HG03460 (cell line): ENCODE results near the gene KRTAP12-2.

ENCODE experiments used
- ATAC-seq: cut with Tn5 transposase; IDR thresholded peaks from one replicate; pipeline ENCODE4 v1.9.1; 2021; ENCODE audit not compliant: unreplicated experiment

The KRTAP12-2 gene, protein sequence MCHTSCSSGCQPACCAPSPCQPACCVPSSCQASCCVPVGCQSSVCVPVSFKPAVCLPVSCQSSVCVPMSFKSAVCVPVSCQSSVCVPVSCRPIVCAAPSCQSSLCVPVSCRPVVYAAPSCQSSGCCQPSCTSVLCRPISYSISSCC

DNA sequence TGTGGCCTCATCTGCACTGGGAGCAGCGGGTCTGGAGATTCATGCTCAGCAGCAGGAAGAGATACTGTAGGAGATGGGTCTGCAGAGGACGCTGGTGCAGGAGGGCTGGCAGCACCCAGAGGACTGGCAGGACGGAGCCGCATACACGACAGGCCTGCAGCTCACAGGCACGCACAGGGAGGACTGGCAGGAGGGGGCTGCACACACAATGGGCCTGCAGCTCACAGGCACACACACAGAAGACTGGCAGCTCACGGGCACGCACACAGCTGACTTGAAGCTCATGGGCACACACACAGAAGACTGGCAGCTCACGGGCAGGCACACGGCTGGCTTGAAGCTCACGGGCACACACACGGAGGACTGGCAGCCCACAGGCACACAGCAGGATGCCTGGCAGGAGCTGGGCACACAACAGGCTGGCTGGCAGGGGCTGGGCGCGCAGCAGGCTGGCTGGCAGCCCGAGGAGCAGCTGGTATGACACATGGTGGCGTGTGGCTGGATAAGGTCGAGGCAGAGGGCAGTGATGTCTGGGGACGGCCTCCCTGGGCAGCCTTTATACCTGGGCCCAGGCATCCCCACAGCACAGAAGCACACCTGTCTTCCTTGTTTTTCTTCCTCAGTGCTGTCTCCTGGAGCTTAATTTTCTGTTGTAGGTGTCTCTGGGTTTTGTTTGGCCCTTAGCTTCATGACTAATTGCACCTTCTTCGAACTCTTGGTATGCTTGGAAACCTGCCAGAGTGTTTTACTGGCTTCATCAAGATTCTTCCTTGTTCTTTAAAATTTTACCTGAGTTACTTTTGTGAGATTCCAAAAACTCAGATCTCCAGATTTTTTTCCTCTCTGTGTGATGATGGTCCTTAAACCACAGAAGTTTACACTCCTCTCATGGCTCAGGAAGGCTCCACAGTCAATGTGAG is at the start of gene KRTAP12-2:
Gene KRTAP12-2, minus strand, starts transcription at position 527 of the 920 bp plus-strand sequence. Its CDS starts 41 bp downstream, at position 486.
- no peak for ATAC-seq

DNA sequence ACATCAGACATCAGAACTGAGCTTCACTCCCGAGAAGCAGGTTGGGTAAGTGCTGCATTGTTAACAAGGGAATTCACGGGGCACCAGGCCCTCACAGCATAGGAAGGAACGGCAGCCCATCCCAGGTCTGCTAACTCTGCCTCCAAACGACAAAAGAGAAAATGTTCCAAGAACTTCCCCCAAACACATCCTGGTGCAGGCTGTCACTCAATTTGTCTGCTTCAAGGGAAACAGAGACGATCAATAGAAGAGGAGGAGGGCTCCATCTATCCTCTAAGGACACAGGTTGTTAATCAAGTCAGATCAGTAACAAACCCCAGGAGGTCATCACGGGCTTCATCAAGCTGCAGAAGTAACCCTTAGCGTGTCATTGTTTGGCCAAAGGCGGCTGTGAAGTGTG is 48.2 kb upstream of the KRTAP12-2 start:
- ATAC-seq = no peak

DNA sequence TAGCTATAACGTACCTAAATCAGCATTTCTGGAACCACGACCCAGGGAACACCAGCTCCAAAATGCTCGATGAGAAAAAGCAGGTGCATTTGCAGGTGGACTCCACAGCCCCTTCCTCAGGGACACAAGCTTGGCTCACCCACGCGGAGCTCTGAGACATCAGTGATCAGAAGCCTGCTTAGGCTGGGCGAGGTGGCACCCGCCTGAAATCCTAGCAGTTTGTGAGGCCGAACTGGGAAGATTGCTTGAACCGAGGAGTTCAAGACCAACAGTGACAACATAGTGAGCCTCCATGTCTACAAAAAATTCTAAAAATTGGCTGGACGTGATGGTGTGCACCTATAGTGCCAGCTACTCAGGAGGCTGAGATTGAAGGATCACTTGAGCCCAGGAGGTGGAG is 47.1 kb upstream of the KRTAP12-2 start:
- ATAC-seq = no peak

DNA sequence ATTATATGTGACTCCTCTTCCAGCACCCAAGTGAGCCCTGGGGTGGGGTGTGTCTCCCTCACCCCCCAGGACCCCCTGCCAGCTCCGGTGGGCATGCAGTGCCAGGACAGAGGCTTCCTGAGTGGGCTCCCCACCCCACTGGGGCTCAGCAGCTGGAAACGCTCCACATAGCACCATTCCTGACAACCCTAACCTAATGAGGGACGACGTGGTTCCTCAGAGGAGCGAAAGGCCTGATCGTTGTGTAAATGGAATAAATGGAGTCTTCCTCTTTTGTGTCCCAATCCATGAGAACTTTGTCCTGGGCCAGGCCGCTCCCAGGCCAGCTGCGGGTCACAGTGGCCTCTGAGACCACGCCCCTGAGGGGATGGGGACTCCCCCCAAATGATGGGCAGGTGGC is 46.4 kb upstream of the KRTAP12-2 start:
- no peak for ATAC-seq

DNA sequence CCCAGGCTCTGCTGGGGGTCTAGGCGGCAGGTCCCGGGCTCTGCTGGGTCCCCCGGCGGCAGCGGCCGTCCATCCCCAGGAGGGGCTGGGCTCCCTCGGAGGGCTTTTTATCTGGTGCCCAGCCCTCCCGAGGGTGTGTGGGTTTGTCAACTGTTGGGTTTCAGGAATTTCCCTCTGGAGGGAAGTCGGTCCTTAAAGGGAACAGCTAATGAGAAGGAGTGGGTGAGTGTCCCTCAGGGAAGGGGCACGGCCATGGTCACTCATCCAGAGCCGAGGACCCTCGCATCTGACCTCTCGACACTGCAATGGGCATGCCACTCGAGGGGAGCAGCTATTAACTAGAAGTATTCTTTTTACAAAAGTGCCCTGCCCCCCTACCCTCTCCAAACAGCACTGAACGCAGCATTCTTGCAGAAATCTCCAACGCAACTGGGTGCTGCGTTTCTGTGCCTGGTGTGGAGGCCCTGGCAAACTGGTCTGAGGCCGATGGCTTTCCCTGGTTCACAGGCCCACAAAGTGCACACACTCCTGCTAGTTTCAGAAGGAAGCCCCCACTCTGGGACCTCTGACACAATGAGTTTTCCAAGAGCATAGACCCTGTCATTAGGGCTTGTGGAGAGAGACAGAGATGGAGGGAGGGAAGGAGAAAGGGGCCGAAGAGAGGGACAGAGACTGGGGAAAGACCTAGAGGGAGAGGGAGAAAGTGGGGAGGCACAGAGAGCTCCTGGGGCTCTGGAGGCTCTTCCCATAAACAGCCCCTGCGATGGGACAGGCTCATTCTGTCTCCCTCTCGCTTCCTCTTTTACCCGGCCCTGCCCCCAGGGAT is 45.7 kb upstream of the KRTAP12-2 start:
- no peak for ATAC-seq

DNA sequence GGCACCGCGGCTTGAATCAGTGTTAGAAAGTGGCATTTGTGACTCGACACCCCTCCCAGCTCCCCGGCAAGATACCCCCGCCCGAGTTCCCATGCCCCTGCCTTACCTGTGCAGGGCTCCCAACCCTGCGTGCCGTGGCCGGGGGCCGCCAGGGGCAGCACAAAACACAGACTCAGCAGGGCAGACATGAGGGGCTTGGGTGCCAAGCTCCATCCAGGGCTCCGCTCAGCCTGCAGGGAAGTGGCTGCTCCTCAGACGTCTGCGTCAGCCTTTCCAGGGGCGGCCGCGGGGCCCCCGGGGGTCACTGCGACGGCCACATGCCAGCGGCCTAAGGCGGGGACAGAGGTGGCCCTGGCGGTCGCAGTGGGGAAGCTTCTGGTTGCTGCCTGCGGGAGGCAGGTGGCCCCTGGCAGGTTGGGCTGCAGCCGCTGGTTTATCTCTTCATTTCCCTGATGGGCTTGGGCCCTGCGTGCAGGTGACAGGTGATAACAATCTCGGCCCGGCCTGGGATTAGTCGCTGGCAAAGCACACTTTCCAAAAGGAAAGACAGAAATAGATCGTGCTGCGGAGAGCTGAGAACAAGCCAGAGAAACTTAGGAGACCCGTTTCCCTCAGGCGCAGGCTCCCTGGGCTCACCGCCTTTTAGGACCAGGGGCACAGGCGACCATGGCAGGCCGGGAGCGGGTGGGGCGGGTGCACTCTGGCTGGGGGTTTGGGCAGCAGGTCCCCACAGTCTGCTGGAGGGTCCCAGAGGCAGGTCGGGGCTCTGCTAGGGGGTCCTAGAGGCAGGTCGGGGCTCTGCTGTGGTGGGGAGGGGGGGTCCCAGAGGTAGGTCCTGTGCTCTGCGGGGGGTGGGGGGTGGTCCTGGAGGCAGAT is 44.8 kb upstream of the KRTAP12-2 start, which contains the start of gene TSPEAR:
Gene TSPEAR, minus strand, starts transcription at position 246 of the 876 bp plus-strand sequence. Its CDS starts 58 bp downstream, at position 188.
- ATAC-seq = no peak

DNA sequence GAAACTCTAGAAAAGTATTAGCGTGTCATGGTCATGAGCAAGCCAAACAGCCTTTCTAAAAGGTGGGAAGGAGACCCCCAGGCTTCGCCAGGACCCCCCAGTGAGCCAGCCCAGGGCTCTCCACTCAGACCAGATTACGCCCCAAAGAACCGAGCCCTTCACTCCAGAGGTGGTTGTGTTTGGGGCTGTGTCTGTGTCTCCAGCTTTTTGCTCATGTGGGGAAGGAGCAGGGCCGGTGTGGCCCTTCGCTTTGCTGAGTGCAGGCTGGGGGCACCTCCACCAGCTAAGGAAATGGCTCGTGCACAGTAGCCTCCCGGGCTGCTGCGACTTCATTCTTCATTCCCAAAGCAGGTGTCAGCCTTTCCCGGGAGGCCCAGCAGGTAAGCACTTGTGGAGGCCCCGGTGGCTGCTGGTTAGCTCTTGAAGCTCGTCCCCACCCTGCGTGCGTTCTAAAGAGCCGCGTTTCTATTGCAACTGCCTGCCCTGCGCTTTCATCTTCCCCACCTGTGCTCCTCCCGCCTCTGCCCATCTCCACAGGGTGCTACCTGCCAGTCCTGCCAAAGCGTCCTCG is 44.1 kb upstream of the KRTAP12-2 start:
- no peak for ATAC-seq

DNA sequence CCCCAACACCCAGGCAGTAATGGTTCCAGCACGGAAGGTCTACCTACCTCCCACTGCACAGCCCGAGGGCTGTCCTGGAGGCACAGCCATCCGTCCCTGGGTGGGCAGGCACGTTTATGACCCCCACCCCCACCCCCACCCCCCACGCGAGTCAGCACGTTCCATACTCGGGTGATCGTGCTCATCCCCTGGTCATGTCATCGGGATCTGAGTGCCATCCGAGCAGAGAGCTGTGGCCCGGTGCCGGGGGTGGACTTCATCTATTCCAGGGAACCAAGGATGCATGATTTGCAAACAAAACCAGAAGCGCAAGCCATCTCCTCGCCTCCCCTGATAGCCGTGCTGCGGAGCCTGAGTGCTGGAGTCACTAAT is 43.6 kb upstream of the KRTAP12-2 start:
- no peak for ATAC-seq

DNA sequence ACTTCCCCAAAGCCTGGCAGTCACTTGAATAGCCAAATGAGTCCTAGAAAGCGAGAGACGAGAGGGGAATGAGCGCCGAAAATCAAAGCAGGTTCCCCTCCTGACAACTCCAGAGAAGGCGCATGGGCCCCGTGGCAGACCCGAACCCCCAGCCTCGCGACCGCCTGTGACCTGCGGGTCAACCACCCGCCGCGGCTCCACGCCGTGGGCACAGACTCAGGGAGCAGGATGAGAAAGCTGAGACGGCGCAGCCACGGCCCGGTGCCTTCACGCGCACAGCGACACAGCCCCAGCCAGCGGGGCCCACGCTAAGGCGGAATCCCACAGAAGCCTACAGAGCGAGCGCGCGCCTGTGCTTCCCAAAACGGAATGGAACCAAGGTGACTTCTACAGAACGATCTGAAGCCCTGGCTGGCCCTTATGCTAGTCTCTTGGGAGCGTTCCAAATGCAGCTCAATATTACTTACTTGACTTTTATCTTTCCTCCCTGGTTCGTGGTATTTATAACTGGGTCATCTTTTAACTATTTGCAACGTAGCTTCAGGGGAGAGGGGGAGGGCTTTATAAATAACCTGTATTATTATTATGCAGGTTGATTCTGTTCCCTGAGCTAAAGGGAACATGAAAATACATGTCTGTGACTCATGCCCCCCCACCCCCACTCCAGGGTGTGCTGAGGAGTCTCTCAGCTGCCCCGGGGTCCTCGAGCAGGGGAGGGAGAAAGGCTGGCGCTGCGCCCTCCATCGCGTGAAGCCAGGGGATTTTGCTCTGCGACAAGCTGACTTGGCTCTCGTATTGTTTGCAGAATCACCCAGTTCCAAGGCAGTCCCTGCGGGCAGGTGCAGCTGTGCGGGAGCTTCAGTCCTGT is 42.9 kb upstream of the KRTAP12-2 start:
- ATAC-seq = no peak

DNA sequence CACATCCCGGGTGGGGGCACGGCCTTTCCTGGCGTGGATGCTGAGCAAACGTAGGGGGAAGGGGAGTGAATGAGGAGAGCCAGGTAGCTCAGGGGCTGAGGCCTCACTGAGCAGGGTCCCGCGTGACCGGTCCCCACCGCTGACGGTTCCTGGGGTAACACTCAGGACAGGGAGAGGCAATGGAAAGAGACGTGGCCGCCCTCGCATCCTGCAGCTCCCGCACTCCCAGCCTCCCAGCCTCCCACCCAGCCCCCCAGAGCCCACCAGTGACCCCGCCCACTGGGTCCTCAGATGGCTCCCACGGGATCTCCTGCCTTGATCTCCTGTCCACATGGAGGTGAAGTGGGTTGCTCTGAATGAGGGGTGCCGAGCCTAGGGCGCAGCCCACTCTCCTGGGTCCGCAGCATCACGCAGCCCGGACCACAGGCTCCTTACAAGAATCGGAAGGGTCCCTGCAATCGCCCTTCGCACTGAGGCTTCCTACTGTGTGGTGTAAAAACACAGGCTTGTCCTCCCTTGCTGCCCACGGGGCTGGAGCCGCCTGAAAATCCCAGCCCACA is 42.2 kb upstream of the KRTAP12-2 start:
- ATAC-seq = no peak

DNA sequence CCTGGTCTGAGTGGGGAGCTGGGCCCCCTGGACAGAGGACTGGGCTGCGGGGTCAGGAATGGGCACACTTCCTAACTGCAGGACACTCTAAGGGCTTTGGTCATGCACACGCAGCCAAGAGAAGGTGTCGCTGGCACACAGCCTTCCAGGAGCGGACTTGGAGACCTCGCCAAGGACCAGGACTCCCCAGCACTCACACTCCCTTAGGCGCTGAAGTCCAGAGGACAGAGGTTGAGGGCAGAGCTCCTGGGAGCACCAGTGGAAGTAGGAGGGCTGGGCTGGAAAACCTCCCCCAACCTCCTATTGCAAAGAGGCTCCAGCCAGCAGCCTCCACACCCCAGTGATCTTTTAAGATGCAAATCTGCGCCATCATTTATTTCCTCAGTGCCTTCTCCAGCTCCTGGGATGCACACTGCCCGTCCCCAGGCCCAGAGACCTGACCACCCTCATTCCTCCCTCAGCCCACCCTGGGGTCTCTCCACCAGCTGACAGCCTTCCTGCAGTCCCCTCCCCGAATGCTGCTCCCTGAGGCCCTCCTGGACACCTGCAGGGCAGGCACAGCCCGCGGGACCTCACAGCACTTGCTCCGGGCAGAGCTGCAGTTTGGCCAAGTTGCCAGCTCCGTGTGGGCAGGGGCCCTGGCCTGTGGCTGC is 41.6 kb upstream of the KRTAP12-2 start:
- ATAC-seq = no peak

DNA sequence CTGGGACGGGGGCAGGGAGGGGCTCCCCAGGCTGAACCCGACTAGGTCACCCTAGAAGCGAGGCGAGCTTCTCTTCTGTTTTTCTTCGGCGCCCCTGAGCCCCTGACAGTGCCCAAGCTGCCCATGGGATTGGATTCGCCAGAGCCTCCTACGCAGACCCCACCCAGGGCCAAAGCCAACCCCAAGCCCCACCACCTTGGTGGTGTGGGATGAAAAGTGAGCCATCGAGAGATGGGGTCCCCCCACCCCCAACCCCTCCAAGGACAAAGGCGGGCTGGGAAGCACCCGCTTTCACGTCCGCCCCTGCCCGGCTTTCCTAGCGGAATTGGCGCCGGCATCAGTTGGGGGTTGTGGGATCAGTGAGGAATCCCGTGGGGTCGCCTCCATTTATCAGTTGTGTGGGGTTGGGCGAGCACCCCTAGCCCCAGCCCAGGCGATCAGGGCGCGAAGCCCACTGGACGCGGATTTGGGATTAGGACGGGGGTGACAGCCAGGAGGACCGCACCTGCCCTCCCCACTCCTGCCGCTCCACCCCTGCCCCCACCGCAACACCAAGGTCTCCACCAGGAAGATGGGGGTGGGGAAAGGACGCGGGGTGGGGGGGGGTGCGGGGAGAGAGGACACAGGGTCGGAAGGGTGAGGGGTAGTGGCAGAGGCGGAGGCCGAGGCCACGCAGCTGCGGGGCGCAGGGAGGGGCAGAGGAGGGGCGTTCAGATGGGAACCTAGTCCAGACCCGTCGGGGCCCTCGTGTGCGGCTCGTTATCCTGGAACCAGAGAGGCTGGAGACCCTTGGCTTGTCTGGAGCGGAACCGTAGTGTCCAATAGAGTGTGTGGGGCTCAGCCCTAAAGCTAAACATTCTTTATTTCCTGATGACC is 40.2 kb upstream of the KRTAP12-2 start:
- no peak for ATAC-seq

DNA sequence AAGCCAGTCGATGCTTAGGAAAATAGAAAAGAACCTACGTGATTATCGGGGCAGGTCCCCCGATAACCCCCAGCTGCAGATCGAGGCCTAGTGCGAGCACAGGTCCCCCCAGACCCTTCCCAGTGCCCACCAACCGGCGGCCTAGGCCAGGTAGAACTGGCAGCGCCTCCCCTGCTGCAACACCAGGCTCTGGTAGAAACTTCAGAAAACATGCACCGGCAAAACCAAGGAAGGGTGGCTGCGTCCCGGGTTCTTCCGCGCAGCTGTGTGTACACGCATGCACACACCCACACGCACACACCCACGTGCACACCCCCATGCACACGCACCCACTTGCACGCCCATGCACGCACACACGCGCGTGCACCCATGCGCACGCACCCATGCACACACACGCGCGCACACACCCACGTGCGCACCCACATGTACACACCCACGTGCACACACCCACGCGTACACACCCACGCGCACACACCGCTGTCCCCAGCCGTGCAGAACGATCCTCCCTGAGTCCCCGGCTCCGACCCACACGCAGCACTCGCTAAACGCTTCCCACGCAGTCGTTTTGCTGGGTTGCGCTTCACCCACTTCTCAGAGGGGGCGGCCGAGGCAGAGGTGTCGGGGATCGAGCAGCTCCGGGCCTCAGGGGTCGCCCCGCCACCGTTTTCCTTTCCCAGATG is 39.4 kb upstream of the KRTAP12-2 start:
- ATAC-seq = no peak

DNA sequence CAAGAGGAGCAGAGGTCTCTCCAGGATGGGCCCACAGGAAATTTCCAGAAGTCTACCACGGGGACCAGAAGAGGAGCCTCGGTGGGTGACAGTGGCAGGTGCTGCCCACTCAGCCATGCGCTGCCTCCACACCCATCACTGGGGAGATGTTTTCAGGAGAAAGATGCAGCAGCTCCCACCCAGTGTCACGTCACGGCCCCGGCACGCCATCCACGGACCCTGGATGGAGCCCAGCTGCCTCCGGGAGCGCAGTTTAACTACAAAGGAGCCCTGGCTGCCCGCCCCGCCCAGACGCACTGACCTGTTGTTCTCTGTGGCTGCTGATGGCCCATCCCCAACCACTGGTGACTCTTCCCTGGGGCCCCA is 37.9 kb upstream of the KRTAP12-2 start:
- ATAC-seq = no peak

DNA sequence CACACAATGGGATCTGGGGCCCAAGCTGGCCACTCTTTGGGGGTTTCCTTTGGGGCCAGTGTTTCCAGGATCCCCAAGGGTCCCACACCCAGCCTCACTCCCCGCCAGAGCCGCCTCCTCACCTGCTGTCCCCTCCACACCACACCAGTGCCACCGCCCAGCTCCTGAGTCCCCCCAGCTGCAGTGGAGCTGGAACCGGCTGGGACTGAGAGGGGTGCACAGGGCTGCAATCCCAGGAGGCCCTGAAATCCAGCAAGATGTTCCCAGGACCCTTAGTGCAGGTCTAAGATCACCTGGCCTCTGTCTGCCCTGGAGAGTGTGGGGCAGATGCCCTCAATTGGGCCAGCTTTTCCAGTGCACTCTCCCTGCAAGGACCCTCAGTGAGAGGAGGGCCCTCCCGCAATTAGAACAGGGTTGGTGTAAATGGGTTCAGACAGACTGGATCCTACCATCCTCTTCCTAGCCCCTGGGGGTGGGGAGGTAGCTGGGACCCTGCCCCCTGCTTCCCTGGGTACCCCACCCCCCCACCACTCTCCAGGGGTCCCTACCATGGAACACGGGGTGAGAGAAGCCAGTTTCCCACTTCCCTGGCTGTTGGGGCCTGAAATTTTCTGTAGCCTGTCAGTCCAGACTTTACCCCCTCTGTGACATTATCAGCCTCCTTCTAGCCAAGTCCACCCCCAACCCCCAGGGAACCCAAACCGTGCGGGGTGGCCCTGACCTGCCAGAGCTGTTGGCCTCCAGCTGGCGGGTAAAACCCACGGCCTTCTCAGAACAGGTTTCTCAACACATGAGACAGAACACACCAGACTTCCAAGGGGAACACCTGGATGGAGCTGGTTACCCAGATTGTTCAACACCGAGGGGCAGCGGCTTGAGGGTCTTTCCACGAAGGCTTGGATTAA is 37.3 kb upstream of the KRTAP12-2 start:
- ATAC-seq = no peak
